HG03520 (cell line): ENCODE results near the gene LYRM1.
"Not testable (repeated sequence)": the region's sequence is repeated elsewhere in the genome, so short reads cannot be mapped to it uniquely, and the experiment has no call there.

Source experiments
- ATAC-seq: cut with Tn5 transposase; IDR thresholded peaks from one replicate; pipeline ENCODE4 v1.9.1; 2021; ENCODE audit warnings: mild to moderate bottlenecking, moderate library complexity; ENCODE audit not compliant: unreplicated experiment

Gene LYRM1

GRCh38 chr16:20931066-20931600, 30.6 kb downstream of the LYRM1 start:
- no peak for ATAC-seq

DNA sequence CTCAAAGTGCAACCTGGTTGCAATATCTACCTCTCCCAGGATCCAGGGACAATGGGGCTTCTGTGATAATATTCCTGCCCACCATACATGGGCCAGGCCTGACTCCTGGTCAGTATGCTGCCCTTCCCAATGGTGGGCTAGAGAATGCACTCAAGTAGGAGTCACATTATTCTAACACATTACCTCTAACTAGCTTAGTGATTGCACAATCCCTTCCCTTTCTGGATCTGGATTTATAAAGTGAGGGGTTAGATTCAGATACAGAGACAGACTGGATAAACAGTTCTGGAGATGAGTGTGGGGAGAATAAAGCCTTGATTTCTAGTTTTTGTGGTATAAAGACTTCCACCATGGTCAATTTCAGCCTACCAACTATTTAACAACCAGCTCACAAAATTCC, 33.0 kb downstream of the LYRM1 start:
- no peak for ATAC-seq

DNA sequence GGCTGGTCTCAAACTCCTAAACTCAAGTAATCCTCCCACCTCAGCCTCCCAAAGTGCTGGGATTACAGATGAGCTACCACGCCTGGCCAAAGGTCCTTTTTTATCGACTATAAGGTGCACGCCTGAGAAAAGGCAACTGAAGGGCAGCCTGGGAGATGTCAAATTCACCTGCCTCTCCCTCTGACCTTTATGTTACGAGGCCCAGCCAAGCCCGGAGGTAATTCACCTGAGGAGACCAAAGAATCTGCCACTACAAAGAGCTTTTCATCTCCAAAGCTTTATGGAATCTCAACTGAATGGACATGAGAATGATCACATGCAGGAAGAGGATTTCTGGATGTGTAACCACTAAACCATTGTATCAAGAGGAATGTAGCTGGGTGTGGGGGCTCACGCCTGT, 37.2 kb downstream of the LYRM1 start:
- no peak for ATAC-seq

- ATAC-seq: no peak
These were observed 37.9 kb downstream of the LYRM1 start for GRCh38 chr16:20938426-20938825.

- ATAC-seq: no peak
These were observed 39.0 kb downstream of the LYRM1 start for GRCh38 chr16:20939611-20940010.

- no peak for ATAC-seq
These were observed 40.5 kb downstream of the LYRM1 start for GRCh38 chr16:20940871-20941635.

DNA sequence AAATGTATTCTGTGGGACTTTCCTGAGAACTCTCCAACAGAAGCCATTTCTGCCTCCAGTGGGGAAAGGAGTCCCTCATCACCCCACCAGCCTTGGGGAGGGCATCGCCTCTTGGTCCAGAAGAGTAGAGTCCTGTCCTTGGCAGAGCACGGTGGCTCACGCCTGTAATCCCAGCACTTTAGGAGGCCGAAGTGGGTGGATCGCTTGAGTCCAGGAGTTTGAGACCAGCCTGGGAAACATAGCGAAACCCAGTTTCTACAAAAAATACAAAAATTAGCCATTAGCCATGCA, 41.0 kb downstream of the LYRM1 start:
- ATAC-seq: no peak

DNA sequence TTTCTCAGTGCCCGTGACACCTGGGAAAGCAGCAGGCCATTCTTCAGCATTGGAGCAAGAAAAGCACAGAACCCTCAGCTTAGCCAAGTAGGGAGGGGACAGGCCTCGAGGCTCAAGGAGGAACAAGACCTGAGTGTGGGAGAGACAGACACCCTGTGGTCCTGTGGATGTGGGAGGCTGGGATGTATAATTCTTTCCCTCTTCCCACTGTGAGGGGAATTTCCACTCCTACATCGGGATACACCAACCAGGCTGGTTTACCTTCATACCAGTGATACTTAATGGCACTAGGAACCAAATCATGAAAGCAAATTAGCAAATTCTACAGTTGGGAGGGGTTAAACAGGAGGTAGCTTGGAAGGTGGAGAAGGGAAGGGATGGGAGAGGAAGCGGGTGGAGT, 41.7 kb downstream of the LYRM1 start:
- ATAC-seq: no peak

GRCh38 chr16:20944861-20945574, 44.4 kb downstream of the LYRM1 start:
- ATAC-seq: no peak

DNA sequence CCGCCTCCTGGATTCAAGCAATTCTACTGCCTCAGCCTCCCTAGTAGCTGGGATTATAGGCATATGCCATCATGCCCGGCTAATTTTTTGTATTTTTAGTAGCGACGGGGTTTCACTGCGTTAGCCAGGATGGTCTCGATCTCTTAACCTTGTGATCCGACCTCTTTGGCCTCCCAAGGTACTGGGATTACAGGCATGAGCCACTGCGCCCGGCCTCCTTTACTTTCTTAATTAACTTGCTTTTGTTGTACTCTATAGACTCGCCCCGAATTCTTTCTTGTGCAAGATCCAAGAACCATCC, 45.0 kb downstream of the LYRM1 start:
- ATAC-seq: not testable (repeated sequence)

DNA sequence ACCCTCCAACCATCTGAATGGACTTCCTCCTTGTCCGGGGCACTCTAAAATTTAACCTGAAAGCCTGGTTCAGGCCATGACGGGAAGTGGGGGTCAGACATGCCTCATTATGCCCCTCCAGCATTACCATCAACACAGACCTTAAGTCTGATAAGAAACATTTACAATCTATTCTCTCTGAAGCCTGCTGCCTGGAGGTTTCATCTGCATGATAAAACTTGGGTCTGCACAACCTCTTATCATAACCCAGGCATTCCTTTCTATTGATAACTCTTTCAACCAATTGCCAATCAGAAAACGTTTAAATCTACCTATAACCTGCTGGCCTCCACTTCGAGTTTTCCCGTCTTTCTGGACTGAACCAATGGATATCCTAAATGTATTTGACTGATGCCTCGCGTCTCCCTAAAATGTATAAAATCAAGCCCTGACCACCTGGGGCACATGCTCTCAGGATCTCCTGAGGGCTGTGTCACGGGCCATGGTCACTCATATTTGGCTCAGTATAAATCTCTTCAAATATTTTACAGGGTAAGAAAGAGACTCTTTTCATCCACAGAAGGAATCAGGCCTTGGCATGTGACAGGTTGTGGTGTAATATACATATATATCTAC, 45.6 kb downstream of the LYRM1 start:
- no peak for ATAC-seq

- ATAC-seq: no peak
These were observed 47.9 kb downstream of the LYRM1 start for GRCh38 chr16:20948444-20948843.

DNA sequence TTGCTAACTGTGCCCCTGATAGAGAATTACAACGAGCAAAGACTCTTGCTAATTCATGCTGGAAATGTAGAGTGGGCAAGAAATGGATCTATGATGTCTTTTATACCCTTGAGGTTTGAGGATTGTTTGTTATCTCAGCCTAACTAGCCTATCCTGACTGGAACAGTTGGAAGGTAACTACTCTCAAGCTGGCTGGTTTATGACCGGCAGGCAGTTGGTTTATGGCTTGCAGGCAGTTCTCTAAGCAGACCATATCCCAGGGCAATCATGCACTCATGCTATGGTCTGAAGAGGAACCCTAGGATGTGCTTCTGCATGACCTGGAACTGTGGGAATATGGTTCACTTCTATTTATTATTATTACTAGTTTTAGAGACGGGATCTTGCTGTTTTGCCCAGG, 49.1 kb downstream of the LYRM1 start:
- ATAC-seq: no peak

GRCh38 chr16:20950294-20950693, 49.7 kb downstream of the LYRM1 start:
- ATAC-seq: no peak

DNA sequence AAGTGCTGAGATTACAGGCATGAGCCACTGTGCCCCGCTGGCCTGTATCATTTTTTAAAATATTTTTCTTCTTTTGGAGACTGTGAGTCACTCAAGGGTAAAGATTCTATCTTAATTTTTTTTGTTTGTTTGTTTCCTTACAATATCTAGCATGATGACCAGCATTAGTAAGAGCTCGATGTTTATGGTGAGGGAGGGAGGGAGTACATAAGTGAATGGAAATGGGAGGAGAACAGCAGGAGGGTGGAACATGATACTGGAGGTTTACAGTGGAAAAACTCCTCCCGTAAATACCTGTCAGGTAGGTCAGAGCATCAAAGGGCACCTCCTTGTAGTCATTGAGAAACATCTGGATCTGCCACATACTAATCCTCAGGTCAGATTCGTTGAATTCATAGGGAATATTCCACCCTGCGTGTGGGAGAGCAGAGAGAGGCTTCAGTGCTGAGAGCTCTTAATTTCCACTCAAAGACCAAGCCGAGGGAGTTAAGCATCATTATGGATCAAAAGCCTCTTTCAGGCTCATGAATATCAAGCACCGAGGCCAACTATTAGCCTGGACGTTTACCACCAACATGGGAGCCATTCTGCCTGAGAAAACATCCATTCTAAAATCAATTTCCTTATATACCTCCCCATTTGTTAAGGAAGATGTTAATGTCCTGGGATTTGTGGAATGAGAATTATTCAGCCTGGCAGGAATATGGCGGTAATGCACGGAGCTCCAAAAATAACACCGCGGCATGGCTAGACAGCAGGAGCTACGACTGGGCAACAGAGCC, 51.8 kb downstream of the LYRM1 start:
- ATAC-seq: no peak

- ATAC-seq: no peak
These were observed 54.0 kb downstream of the LYRM1 start for GRCh38 chr16:20954574-20954973.

- ATAC-seq: no peak
These were observed 55.7 kb downstream of the LYRM1 start for GRCh38 chr16:20956319-20956718.

GRCh38 chr16:20957153-20957552, 56.6 kb downstream of the LYRM1 start:
- no peak for ATAC-seq

GRCh38 chr16:20960899-20961298, 60.3 kb downstream of the LYRM1 start:
- no peak for ATAC-seq

- no peak for ATAC-seq
These were observed 68.2 kb downstream of the LYRM1 start for GRCh38 chr16:20968765-20969164.

DNA sequence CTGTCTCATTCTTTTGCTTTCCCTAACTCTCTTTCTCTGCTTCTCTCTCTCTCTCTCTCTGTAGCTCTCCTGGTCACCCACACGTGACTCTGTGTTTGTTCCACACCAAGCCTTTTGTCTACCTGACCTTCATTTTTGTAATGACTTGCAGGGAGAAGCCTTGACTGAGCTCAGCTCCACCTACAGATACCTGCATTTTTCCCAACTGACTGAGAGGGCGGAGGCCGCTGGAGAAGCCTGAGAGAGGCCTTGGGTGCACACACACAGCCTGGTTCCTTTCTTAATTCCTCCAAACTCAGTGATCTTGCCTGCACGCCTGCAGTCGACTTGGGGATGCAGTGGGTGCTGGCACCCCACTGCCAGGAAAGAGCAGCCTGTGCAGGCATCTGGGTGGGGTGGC, 68.8 kb downstream of the LYRM1 start:
- ATAC-seq: no peak
